Astrocyte (in vitro differentiated cells and primary cell): ENCODE results near the gene CRISPLD2. TPM values are rescaled to one million over a fixed set of nuclear protein-coding genes. Genes with fewer than 3 reads are reported as not detected.

Source experiments
- DNase-seq: peaks from one replicate; pipeline ENCODE4 v3.0.0-alpha.2; 2010; ENCODE audit warnings: low read depth
- FAIRE-seq: peaks from 2 replicates; lab custom pipeline; 2011; peaks lifted over from hg19 to GRCh38; lab: Jason Lieb, UNC
- H2AFZ ChIP-seq: 2 replicates; pipeline ENCODE4 v1.6.0; 2012; ENCODE audit warnings: low read depth, low read length, inconsistent platforms
- H3K27ac ChIP-seq: 2 replicates; pipeline ENCODE4 v1.5.1; 2011; ENCODE audit warnings: low read depth, low read length, inconsistent platforms
- H3K27me3 ChIP-seq: 2 replicates; pipeline ENCODE4 v1.6.0; 2011; ENCODE audit warnings: low read length, inconsistent platforms; ENCODE audit not compliant: insufficient read depth
- H3K36me3 ChIP-seq: 2 replicates; pipeline ENCODE4 v1.5.1; 2011; ENCODE audit warnings: low read length, inconsistent platforms; ENCODE audit not compliant: insufficient read depth
- H3K4me1 ChIP-seq: 2 replicates; pipeline ENCODE4 v1.5.1; 2011; ENCODE audit warnings: low read length, inconsistent platforms; ENCODE audit not compliant: insufficient read depth
- H3K4me2 ChIP-seq: 2 replicates; pipeline ENCODE4 v1.6.0; 2012; ENCODE audit warnings: low read length, inconsistent platforms
- H3K4me3 ChIP-seq: 2 replicates; pipeline ENCODE4 v1.5.1; 2011; ENCODE audit warnings: low read depth, mild to moderate bottlenecking, low read length, inconsistent platforms; ENCODE audit not compliant: insufficient read depth
- H3K79me2 ChIP-seq: 2 replicates; pipeline ENCODE4 v1.6.0; 2012; ENCODE audit warnings: mild to moderate bottlenecking, low read length, inconsistent platforms; ENCODE audit not compliant: insufficient read depth
- H3K9ac ChIP-seq: 2 replicates; pipeline ENCODE4 v1.6.0; 2012; ENCODE audit warnings: mild to moderate bottlenecking, low read length, inconsistent platforms
- H3K9me3 ChIP-seq: 2 replicates; pipeline ENCODE4 v1.5.1; 2012; ENCODE audit warnings: low read depth, mild to moderate bottlenecking, low read length, inconsistent platforms; ENCODE audit not compliant: insufficient read depth
- H4K20me1 ChIP-seq: 2 replicates; pipeline ENCODE4 v1.6.0; 2012; ENCODE audit warnings: low read length, inconsistent platforms; ENCODE audit not compliant: insufficient read depth
- H3K27ac Mint-ChIP-seq: one replicate; pipeline ENCODE4 v1.8.0; 2021; ENCODE audit warnings: mild to moderate bottlenecking, mixed read lengths; ENCODE audit not compliant: unreplicated experiment
- H3K27me3 Mint-ChIP-seq: one replicate; pipeline ENCODE4 v1.8.0; 2021; ENCODE audit warnings: low read depth, mixed read lengths; ENCODE audit not compliant: unreplicated experiment
- H3K36me3 Mint-ChIP-seq: one replicate; pipeline ENCODE4 v1.8.0; 2021; ENCODE audit warnings: low read depth, mixed read lengths; ENCODE audit not compliant: unreplicated experiment
- H3K4me1 Mint-ChIP-seq: one replicate; pipeline ENCODE4 v1.8.0; 2021; ENCODE audit warnings: low read depth, mixed read lengths; ENCODE audit not compliant: unreplicated experiment
- H3K4me3 Mint-ChIP-seq: one replicate; pipeline ENCODE4 v1.8.0; 2021; ENCODE audit warnings: mild to moderate bottlenecking, moderate library complexity, mixed read lengths; ENCODE audit not compliant: unreplicated experiment
- H3K9me3 Mint-ChIP-seq: one replicate; pipeline ENCODE4 v1.8.0; 2021; ENCODE audit warnings: mild to moderate bottlenecking, mixed read lengths; ENCODE audit not compliant: unreplicated experiment
- EZH2 ChIP-seq: IDR thresholded peaks from 2 replicates; pipeline ENCODE4 v1.6.1; 2012; ENCODE audit warnings: mild to moderate bottlenecking, low read length, inconsistent platforms; ENCODE audit not compliant: insufficient read depth
- total RNA-seq: library from RNA; stranded (reverse); gene quantifications from 2 replicates; pipeline ENCODE4 v1.2.1, GENCODE V29; 2021
- TF ChIP-seq, protein P1 (sequence below): IDR thresholded peaks from 2 replicates; pipeline ENCODE4 v1.5.1; 2011; ENCODE audit warnings: low read depth, mild to moderate bottlenecking, inconsistent platforms, low read length, moderate library complexity; ENCODE audit not compliant: insufficient read depth

Gene CRISPLD2
- total RNA-seq, 1 donor from 2014 or later: 1.8 TPM

DNA sequence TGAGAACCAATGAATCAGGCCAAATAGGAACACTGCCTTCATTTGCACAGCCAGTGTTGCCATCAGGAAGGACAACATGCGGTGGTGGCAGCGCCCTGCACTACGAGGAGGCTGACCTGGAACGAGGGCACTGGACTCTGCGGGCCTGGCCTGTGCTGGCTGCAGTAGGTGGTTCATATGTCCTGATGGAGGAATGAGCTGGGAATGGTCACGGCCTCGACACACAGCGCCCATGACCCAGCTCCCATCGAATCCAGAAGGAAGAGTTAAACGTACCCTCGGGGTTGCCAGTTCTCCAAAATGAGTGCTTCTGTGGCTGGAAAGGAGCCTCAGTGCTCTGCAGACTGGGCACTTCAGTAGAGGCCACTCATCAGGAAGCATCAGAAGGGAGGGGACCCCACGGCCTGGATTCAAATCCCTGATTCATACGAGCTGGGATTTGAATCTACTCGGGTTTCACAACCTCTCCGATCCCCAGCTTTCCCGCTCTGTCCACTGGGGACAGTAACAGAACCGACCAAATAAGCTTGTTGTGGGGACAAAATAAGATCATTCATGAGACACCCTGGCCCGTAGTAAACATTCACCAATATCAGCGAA is 106.1 kb downstream of the CRISPLD2 start:
- Histone ChIP-seq H3K9ac (no peak overlapping the region), H3K36me3 (no peaks in the 10 kb centered on the region), H2AFZ (no peak overlapping the region), H3K4me3 (no peak overlapping the region), H3K9me3 (no peaks in the 10 kb centered on the region), H3K27ac (no peak overlapping the region), H3K79me2 (no peaks in the 10 kb centered on the region), H4K20me1 (no peaks in the 10 kb centered on the region), H3K4me2 (no peak overlapping the region), H3K4me1 (peaks cover 3% of the 10 kb centered on the region), H3K27me3 (no peaks in the 10 kb centered on the region)
- FAIRE-seq (no peak), DNase-seq (no peak)
- Mint-ChIP-seq H3K27ac (no peak overlapping the region), H3K4me3 (no peak overlapping the region), H3K36me3 (no peaks in the 10 kb centered on the region), H3K27me3 (peaks cover 15% of the 10 kb centered on the region), H3K4me1 (peaks cover 6% of the 10 kb centered on the region), H3K9me3 (peaks cover 4% of the 10 kb centered on the region)
- TF ChIP-seq, protein P1, sequence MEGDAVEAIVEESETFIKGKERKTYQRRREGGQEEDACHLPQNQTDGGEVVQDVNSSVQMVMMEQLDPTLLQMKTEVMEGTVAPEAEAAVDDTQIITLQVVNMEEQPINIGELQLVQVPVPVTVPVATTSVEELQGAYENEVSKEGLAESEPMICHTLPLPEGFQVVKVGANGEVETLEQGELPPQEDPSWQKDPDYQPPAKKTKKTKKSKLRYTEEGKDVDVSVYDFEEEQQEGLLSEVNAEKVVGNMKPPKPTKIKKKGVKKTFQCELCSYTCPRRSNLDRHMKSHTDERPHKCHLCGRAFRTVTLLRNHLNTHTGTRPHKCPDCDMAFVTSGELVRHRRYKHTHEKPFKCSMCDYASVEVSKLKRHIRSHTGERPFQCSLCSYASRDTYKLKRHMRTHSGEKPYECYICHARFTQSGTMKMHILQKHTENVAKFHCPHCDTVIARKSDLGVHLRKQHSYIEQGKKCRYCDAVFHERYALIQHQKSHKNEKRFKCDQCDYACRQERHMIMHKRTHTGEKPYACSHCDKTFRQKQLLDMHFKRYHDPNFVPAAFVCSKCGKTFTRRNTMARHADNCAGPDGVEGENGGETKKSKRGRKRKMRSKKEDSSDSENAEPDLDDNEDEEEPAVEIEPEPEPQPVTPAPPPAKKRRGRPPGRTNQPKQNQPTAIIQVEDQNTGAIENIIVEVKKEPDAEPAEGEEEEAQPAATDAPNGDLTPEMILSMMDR: no peak
- TF ChIP-seq EZH2: no peak

DNA sequence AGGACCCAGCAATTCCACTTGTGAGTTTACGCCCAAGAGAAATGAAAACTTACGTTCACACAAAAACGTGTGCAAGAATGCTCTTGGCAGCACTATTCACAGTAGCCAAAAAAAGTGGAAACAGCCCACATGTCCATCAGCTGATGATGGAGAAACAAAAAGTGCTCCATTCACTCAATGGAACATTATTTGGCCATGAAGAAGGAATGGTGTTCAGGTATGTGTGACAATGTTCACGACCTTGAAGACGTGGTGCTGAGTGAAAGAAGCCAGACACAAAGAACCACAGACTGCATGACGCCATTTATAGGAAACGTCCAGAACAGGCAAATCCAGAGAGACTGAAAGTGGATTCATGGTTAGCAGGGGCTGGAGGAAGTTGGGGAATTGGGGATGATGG is 106.7 kb downstream of the CRISPLD2 start:
- no peak overlapping the region for H3K4me2 ChIP-seq
- H3K79me2 ChIP-seq: no peaks in the 10 kb centered on the region
- no peak overlapping the region for H3K4me3 Mint-ChIP-seq
- H3K4me1 ChIP-seq: peaks cover 3% of the 10 kb centered on the region
- peaks cover 4% of the 10 kb centered on the region for H3K9me3 Mint-ChIP-seq
- no peak overlapping the region for H3K27ac Mint-ChIP-seq
- H3K27ac ChIP-seq: no peak overlapping the region
- H3K36me3 ChIP-seq: no peaks in the 10 kb centered on the region
- no peaks in the 10 kb centered on the region for H3K36me3 Mint-ChIP-seq
- TF ChIP-seq, protein P1: no peak
- no peak for TF ChIP-seq EZH2
- DNase-seq (no peak), FAIRE-seq (no peak)
- H3K4me3 ChIP-seq: no peak overlapping the region
- peaks cover 6% of the 10 kb centered on the region for H3K4me1 Mint-ChIP-seq
- H3K9ac ChIP-seq: no peak overlapping the region
- no peak overlapping the region for H2AFZ ChIP-seq
- H3K27me3 ChIP-seq: no peaks in the 10 kb centered on the region
- H3K9me3 ChIP-seq: no peaks in the 10 kb centered on the region
- H3K27me3 Mint-ChIP-seq: peaks cover 15% of the 10 kb centered on the region
- H4K20me1 ChIP-seq: no peaks in the 10 kb centered on the region
